Stimulated activated CD4-positive, alpha-beta T cell treated with anti-CD3 and anti-CD28 coated beads, TNF-alpha, amount 100 ng/mL, for 48 hours (primary cell): ENCODE data around the gene ATF4.

ENCODE experiments used
- DNase-seq, 3 donors: peaks; one replicate each; pipeline ENCODE4 v3.0.0-alpha.2; 2020; ENCODE audit warnings: low read depth in 3 of 3

ATF4 gene

GRCh38 chr22:39520226-39521105, at the start of gene ATF4:
TSS of gene ATF4 (plus strand) at chr22:39520562. CDS start at chr22:39521446, 884 bp downstream.
- DNase-seq: peak; percentile 77 to 86 (median 82)

DNA sequence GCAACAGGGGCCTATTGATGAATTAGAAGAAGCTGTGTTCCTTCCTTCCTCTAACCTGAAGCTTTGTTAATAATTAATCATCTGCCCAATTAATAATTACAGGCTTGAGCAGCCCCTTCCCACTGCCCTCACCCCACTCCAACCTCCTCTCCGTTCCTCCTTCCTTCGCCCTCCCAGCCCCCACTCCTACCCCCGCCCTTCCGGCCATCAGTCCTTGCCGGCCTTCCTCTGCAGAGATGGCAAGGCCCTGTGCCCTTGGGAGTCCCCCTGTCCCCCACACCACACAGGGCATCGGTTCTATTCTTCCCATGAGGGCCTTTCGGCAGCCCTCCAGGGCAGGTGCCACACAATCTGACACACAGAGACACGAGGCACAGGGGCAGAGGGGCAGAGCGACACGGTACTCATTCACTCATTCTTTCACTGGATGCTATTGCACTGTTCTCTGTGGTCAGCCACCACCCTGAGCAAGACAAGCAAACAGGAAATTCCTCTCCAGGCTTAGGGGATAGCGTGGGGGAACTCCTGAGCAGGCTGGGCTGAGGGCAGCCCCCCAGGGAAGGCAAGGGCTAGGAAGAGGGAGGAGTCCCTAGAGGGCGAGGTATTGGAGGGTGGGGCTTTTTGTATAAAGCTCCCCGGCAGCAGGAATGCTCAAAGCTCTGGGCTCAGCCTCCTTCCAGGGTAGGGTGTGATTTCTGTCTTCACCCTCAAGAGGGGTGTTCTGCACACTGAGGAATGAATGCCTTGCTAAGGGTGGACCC, 48.8 kb upstream of the ATF4 start:
- no peak for DNase-seq

DNA sequence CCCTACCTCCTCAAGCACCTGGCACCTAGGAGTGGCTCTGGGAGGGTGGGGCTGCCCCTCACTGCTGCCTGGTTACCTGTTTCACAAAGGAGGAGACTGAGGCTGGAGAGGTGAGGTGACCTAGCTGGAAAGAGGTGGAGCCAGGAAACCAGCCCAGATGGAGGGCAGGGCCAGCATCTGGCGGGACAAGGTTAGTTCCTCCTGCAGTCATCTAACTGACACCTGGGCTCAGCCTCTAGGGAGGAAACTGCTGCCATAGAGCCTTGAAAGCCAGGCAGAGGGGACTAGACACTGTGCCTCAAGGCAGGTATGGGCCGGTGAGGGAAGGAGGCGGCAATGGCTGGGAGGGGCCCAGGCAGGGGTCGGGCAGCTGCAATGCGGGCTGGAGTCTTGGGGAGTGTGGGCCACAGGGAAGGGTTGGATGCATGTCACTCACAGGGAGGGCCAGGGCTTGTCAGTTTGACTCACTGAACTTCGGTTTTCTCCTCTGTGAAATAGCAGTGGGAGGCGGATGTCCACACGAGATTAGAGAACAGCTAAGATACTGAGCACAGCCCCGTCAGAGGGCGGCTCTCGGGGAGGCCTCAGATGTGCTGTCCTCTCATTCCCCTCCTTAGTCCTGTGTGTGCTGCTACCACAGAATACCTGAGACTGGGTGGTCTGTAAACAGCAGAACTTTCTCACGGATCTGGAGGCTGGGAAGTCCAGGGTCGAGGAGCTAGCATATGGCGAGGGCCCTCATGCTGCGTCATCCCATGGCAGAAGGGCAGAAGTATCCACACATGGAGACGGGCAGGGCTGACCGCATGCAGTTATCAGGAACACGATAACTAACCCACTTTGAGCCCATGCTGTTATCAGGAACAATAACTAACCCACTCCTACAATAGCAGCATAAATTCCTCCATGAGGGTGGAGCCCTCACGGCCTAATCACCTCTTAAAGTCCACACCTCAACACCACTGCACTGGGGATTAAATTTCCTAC, 47.5 kb upstream of the ATF4 start:
- no peak for DNase-seq

DNA sequence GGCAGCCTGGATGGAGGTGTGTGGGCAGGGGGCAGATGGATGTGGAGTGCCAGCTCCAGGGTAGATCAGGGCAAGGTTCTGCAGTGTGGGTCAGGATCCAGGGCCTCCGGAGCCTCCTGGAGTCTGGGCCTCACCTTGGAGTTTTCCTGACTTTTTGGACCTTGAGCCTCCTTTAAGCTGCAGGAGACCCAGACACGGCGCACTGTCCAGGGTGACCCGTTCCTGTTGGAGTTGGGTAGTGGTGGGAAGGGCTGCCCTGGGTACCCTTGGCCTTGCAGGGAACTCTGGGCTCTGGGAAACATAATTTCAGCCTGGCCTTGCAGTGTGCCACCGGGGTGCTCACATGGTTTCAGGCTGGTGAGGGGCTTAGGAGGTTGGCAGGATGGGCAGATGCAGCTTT, 46.5 kb upstream of the ATF4 start:
- DNase-seq: no peak

DNA sequence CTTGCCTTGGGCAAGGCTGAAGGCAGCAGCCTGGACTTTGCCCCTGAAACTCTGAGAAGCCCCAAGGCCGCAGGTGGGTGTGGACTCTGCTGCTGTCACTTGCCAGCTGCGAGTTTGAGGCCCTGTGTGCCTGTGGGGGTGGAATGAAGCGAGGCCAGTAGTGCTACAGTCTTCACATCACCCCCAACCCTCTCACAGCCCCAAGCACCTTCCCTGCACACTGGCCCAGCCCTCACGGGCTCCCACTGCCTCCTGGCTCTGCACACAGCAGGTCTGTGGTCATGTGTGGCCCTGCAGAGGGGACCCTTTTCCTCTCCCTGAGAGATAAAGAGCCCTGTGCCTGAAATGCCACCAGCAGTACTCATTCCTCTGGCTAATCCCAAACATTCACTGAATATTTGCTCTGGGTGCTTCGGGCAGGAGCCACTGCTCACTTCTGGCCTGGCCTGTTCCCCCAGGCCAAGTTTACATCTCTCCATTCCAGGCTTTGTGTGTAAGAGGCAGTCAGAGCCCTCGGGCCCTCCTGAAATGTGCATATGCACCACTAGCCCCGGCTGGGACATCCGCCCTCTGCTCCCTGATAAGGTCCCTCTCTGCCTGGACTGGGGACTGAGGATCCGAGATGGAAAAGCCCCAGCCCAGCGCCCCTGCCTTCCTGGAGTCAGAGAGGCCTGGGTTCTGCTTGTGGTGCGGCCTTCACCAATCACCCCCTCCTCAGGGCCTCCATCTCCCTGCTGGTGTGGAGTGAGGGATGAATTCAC, 45.8 kb upstream of the ATF4 start:
- no peak for DNase-seq

DNA sequence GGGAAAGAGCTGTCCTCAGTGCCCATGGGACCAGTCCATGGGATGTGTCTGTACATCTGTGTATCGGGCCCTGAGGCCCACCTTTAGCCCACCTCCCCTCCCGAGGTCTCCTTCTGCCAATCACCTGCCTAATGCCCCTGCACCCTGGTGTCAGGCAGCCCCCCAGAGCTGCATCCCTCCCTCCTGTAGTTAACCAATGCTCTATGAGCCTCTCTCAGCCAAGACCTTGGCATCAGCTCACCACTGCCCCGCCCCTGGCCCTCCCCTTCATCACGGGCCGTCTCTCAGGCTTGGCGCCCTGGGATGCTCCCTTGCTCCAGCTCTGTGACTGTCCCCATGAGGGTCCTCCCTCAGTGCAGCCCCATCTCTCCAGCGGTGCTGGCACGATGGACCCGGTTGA, 45.0 kb upstream of the ATF4 start:
- DNase-seq: no peak

GRCh38 chr22:39475902-39476301, 44.5 kb upstream of the ATF4 start:
- no peak for DNase-seq

GRCh38 chr22:39476664-39477063, 43.7 kb upstream of the ATF4 start:
- no peak for DNase-seq

- DNase-seq: no peak
Observed at GRCh38 chr22:39477542-39477941, 42.8 kb upstream of the ATF4 start.

DNA sequence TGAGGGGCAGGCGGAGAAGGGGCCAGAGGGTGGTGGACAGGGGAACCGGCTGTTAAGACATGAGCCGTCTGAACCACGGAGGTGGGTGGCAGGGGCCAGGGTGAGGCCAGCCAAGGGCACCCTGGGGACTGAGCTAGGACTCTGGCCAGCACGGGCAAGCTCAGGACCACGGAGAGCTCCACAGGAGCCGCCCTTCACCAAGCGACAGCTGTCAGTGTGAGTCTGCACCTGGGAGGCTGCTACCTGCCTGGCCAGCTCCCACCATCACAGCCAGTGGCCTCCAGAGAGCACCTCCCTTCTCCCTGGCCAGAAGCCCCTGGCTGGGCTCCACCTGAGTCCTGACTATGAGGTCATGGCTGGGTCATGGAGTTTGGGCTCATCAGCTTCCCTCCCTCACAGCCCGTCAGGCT, 41.9 kb upstream of the ATF4 start:
- no peak for DNase-seq

DNA sequence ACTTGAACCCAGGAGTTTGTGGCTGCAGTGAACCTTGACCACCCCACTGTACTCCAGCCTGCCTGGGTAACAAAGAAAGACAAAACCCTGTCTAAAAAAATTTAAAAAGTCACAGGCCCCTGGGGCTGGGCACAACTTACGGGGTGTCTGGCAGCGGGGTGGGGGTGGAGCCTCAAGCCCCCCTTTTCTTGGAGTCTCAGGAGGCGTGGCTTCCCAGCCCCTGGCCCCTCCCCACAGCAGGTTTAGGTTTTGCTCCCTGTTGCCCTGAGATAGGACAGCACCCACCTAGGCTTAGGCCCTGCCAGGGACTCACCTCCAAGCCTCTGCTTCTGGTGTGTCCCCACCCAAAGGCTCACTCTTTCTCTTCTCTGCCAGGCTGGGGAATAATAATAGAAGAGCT, 41.1 kb upstream of the ATF4 start:
- no peak for DNase-seq

- no peak for DNase-seq
Observed at GRCh38 chr22:39480557-39480956, 39.8 kb upstream of the ATF4 start.

DNA sequence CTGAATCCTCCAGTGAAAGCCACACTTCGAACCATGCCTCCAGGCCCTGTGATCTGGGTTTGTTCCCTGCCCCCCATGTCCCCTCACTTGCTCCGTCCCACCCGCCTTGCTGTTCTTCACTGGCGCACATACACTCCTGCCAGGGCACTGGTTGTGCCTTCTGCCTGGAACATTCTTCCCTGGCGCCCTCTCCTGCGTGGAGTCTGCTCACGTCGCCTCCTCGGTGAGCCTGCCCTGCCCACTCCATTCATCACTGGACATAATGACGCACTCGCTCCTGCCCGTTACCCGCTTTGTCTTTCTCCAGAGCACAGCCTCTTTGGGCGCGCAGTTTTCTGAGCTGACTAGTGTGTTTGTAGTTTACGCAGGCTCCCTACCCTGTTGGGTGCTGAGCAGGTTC, 39.3 kb upstream of the ATF4 start:
- DNase-seq: no peak

GRCh38 chr22:39481595-39481994, 38.8 kb upstream of the ATF4 start:
- DNase-seq: no peak

GRCh38 chr22:39482768-39483167, 37.6 kb upstream of the ATF4 start:
- no peak for DNase-seq

DNA sequence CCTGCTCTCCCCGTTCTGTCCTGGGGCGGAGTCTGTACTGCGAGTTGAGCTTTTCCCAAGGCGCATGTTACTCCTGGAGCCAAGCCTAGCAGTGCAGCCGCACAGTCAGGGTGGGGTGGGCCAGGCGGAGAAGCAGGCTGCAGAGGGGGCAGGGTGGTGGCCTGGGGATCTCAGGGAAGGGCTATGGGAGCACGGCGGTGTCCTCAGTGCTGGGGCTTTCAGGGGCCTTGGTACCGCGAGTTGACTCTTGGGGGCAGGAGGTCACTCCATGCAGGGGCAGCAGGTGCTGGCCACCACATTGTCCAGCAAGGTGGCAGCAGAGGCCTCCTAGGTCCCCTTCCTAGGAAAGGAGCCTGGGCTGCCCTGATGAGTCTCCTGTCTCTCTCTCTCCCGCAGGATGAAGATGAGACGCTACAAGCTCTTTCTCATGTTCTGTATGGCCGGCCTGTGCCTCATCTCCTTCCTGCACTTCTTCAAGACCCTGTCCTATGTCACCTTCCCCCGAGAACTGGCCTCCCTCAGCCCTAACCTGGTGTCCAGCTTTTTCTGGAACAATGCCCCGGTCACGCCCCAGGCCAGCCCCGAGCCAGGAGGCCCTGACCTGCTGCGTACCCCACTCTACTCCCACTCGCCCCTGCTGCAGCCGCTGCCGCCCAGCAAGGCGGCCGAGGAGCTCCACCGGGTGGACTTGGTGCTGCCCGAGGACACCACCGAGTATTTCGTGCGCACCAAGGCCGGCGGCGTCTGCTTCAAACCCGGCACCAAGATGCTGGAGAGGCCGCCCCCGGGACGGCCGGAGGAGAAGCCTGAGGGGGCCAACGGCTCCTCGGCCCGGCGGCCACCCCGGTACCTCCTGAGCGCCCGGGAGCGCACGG, 33.2 kb upstream of the ATF4 start:
- DNase-seq: no peak

DNA sequence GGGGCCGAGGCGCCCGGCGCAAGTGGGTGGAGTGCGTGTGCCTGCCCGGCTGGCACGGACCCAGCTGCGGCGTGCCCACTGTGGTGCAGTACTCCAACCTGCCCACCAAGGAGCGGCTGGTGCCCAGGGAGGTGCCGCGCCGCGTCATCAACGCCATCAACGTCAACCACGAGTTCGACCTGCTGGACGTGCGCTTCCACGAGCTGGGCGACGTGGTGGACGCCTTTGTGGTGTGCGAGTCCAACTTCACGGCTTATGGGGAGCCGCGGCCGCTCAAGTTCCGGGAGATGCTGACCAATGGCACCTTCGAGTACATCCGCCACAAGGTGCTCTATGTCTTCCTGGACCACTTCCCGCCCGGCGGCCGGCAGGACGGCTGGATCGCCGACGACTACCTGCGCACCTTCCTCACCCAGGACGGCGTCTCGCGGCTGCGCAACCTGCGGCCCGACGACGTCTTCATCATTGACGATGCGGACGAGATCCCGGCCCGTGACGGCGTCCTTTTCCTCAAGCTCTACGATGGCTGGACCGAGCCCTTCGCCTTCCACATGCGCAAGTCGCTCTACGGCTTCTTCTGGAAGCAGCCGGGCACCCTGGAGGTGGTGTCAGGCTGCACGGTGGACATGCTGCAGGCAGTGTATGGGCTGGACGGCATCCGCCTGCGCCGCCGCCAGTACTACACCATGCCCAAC, 32.4 kb upstream of the ATF4 start:
- no peak for DNase-seq

- DNase-seq: no peak
Observed at GRCh38 chr22:39488563-39489083, 31.7 kb upstream of the ATF4 start.
